B cell (primary cell): ENCODE results near the gene FSTL5. TPM values are rescaled to one million over a fixed set of nuclear protein-coding genes. Genes with fewer than 3 reads are reported as not detected.

Experiments used
- ATAC-seq: fragments of 200-7000 bp; cut with Tn5 transposase; one replicate; pipeline ENCODE4 v1.10.0; 2021; ENCODE audit warnings: low read depth, mild to moderate bottlenecking, moderate number of reproducible peaks, moderate library complexity
- CTCF ChIA-PET: fragments of 350-600 bp; sonication (Branson Sonifier 250); formaldehyde crosslinking; loops from one replicate; lab custom pipeline; 2021; ENCODE audit warnings: antibody characterized with exemption, inconsistent platforms; lab: Charles Lee
- POLR2A ChIA-PET: fragments of 350-600 bp; sonication (Branson Sonifier 250); formaldehyde crosslinking; loops from one replicate; lab custom pipeline; 2021; ENCODE audit warnings: antibody characterized with exemption; lab: Charles Lee
- DNase-seq: peaks from one replicate; pipeline ENCODE4 v3.0.0; 2013
- H2AFZ ChIP-seq: 2 replicates; pipeline ENCODE4 v1.6.1; 2012; ENCODE audit warnings: mild to moderate bottlenecking, low read depth, low read length; ENCODE audit not compliant: insufficient read depth, poor library complexity, severe bottlenecking
- H3K27ac ChIP-seq, 2 donors: 1 replicate in 1 of 2; 2 replicates in 1 of 2; pipeline ENCODE4 v1.5.1; 2012 to 2013; ENCODE audit warnings: low read length in 2 of 2, mild to moderate bottlenecking in 2 of 2, moderate library complexity in 1 of 2
- H3K27me3 ChIP-seq, 4 experiments: fragments of 200-600 bp in 1 of 4; sonication (generic) in 1 of 4; replicated peaks in 1 of 4; 1 replicate in 2 of 4; 2 replicates in 2 of 4; pipeline versions ENCODE4 v1.6.1 to v1.7.0; 2013 to 2016; ENCODE audit warnings: low read length in 3 of 4, mild to moderate bottlenecking in 2 of 4, mixed read lengths in 1 of 4, moderate library complexity in 1 of 4; ENCODE audit not compliant: insufficient read depth in 4 of 4, control insufficient read depth in 3 of 4; ENCODE audit errors: control extremely low read depth in 1 of 4
- H3K36me3 ChIP-seq, 2 experiments: replicated peaks in 1 of 2; 1 replicate in 1 of 2; 2 replicates in 1 of 2; pipeline versions ENCODE4 v1.6.1 to v1.7.1; 2013; ENCODE audit warnings: low read length in 1 of 2; ENCODE audit not compliant: insufficient read depth in 2 of 2, control insufficient read depth in 1 of 2; ENCODE audit errors: control extremely low read depth in 1 of 2, extremely low read depth in 1 of 2
- H3K4me1 ChIP-seq, 2 donors: fragments of 200-600 bp in 1 of 2; sonication (generic) in 1 of 2; 1 replicate in 1 of 2; 2 replicates in 1 of 2; pipeline versions ENCODE4 v1.5.1 to v1.6.1; 2013 to 2017; ENCODE audit warnings: low read length in 2 of 2; ENCODE audit not compliant: control insufficient read depth in 2 of 2, insufficient read depth in 2 of 2
- H3K4me2 ChIP-seq: replicated peaks from 2 replicates; pipeline ENCODE3; 2012; ENCODE audit warnings: mild to moderate bottlenecking, low read depth, low read length; ENCODE audit not compliant: poor library complexity, severe bottlenecking
- H3K4me3 ChIP-seq, 5 experiments: fragments of 200-600 bp in 1 of 5; sonication (generic) in 1 of 5; 1 replicate in 3 of 5; 2 replicates in 2 of 5; pipeline versions ENCODE4 v1.5.1 to v1.7.0; 2011 to 2016; ENCODE audit warnings: low read length in 4 of 5, mild to moderate bottlenecking in 4 of 5, low read depth in 2 of 5, control low read depth in 1 of 5, moderate library complexity in 1 of 5; ENCODE audit not compliant: insufficient read depth in 1 of 5; ENCODE audit errors: control extremely low read depth in 1 of 5, extremely low read depth in 1 of 5
- H3K79me2 ChIP-seq: fragments of 200-600 bp; sonication (generic); one replicate; pipeline ENCODE4 v1.6.0; 2016; ENCODE audit warnings: low read length; ENCODE audit not compliant: control insufficient read depth, insufficient read depth
- H3K9ac ChIP-seq: fragments of 200-600 bp; sonication (generic); 2 replicates; pipeline ENCODE4 v1.6.1; 2017; ENCODE audit warnings: mild to moderate bottlenecking, low read length, moderate library complexity
- H3K9me3 ChIP-seq, 3 donors: one replicate each; pipeline versions ENCODE4 v1.6.1 to v1.7.1; 2013; ENCODE audit warnings: low read length in 2 of 3; ENCODE audit not compliant: control insufficient read depth in 2 of 3, insufficient read depth in 1 of 3; ENCODE audit errors: control extremely low read depth in 1 of 3
- H4K20me1 ChIP-seq: 2 replicates; pipeline ENCODE4 v1.6.0; 2012; ENCODE audit warnings: mild to moderate bottlenecking, low read length; ENCODE audit not compliant: insufficient read depth, control insufficient read depth, poor library complexity, severe bottlenecking
- H3K27ac Mint-ChIP-seq: one replicate; pipeline ENCODE4 v1.8.0; 2021; ENCODE audit warnings: mixed read lengths
- H3K27me3 Mint-ChIP-seq: one replicate; pipeline ENCODE4 v1.8.0; 2021; ENCODE audit warnings: mixed read lengths
- H3K4me1 Mint-ChIP-seq: one replicate; pipeline ENCODE4 v1.8.0; 2021; ENCODE audit warnings: mixed read lengths
- H3K4me3 Mint-ChIP-seq: one replicate; pipeline ENCODE4 v1.8.0; 2021; ENCODE audit warnings: mixed read lengths
- H3K9me3 Mint-ChIP-seq: one replicate; pipeline ENCODE4 v1.8.0; 2022; ENCODE audit warnings: mixed read lengths; ENCODE audit not compliant: insufficient read depth
- CTCF ChIP-seq: fragments of 200-600 bp; IDR thresholded peaks from one replicate; pipeline ENCODE4 v1.8.0; 2022; ENCODE audit warnings: antibody characterized with exemption, mild to moderate bottlenecking
- EZH2 ChIP-seq: IDR thresholded peaks from 2 replicates; pipeline ENCODE4 v1.6.1; 2012; ENCODE audit warnings: borderline replicate concordance, low read depth, mild to moderate bottlenecking, moderate library complexity, low read length; ENCODE audit not compliant: insufficient read depth, poor library complexity, severe bottlenecking
- WGBS: methylation state at CpG from one replicate; pipeline ENCODE4 v1.1.5; 2013; ENCODE audit warnings: missing lambda C conversion rate; ENCODE audit not compliant: insufficient coverage; 5-methylcytosine and 5-hydroxymethylcytosine counted together
- intact Hi-C: fragments of 100-400 bp; cut with micrococcal nuclease; formaldehyde crosslinking; loops from one replicate; pipeline ENCODE4 v1.10.0; 2022
- polyA plus RNA-seq: library from polyadenylated mRNA; depleted of rRNA; stranded (reverse); fragments of >200 nt; gene quantifications from 2 replicates; pipeline ENCODE4 v1.2.3, GENCODE V29; 2012
- total RNA-seq, 2 donors: library from RNA; stranded (reverse); fragments of 120-200 nt in 1 of 2; gene quantifications; 1 replicate in 1 of 2; 2 replicates in 1 of 2; pipeline versions ENCODE4 v1.2.3 to v1.2.4, GENCODE V29; 2013 to 2022

The FSTL5 gene
- total and polyA plus RNA-seq, 2 donors (not counting 1 experiment from before 2014, with no cell fraction given), result not detected

GRCh38 chr4:161799710-161800109, 364.1 kb downstream of the FSTL5 start:
- Mint-ChIP-seq H3K27me3 (no peaks in the 10 kb centered on the region), H3K4me3 (no peak overlapping the region), H3K27ac (no peak overlapping the region), H3K9me3 (no peaks in the 10 kb centered on the region), H3K4me1 (no peaks in the 10 kb centered on the region)
- CTCF ChIA-PET, result no interaction called here
- POLR2A ChIA-PET, result no interaction called here
- DNase-seq (no peak), ATAC-seq (no peak)
- intact Hi-C loops, result no loop called here
- H3K79me2 ChIP-seq, result no peaks in the 10 kb centered on the region
- H3K36me3 ChIP-seq, result no peaks in the 10 kb centered on the region
- H3K4me3 ChIP-seq, result no peak overlapping the region
- H3K9me3 ChIP-seq, result no peaks in the 10 kb centered on the region
- no peak overlapping the region for H3K9ac ChIP-seq
- WGBS, result no CpG with 5 or more reads among the region's 3 CpGs
- no peak overlapping the region for H2AFZ ChIP-seq
- no peak for TF ChIP-seq CTCF
- no peak for TF ChIP-seq EZH2
- H3K4me1 ChIP-seq, result no peaks in the 10 kb centered on the region
- H3K4me2 ChIP-seq, result no peak overlapping the region
- H4K20me1 ChIP-seq, result no peaks in the 10 kb centered on the region
- no peak overlapping the region for H3K27ac ChIP-seq
- no peaks in the 10 kb centered on the region for H3K27me3 ChIP-seq

GRCh38 chr4:161792991-161793390, 370.8 kb downstream of the FSTL5 start:
- WGBS, result 90% methylated on average over 2 of the region's 4 CpGs
- DNase-seq, result no peak
- no peaks in the 10 kb centered on the region for H3K27me3 ChIP-seq
- H3K36me3 ChIP-seq, result no peaks in the 10 kb centered on the region
- no peaks in the 10 kb centered on the region for H4K20me1 ChIP-seq
- H3K4me1 ChIP-seq, result no peaks in the 10 kb centered on the region
- TF ChIP-seq CTCF (no peak), EZH2 (no peak)
- Mint-ChIP-seq H3K4me3 (no peak overlapping the region), H3K4me1 (no peaks in the 10 kb centered on the region), H3K27me3 (no peaks in the 10 kb centered on the region), H3K27ac (no peak overlapping the region), H3K9me3 (no peaks in the 10 kb centered on the region)
- no peak overlapping the region for H3K4me2 ChIP-seq
- H3K4me3 ChIP-seq, result no peak overlapping the region
- no peaks in the 10 kb centered on the region for H3K79me2 ChIP-seq
- H3K9ac ChIP-seq, result no peak overlapping the region
- POLR2A ChIA-PET, result no interaction called here
- CTCF ChIA-PET, result no interaction called here
- no peak overlapping the region for H3K27ac ChIP-seq
- H2AFZ ChIP-seq, result no peak overlapping the region
- ATAC-seq, result no peak
- peaks cover 0 to 17% (median 0%) of the 10 kb centered on the region in 3 donors for H3K9me3 ChIP-seq
- intact Hi-C loops, result no loop called here
